Measurements from ENCODE around the gene FAF2.
A peak's percentile ranks its signal among the peaks of the same experiment; 100 is the strongest.
"Not testable (repeated sequence)": the region's sequence is repeated elsewhere in the genome, so short reads cannot be mapped to it uniquely, and the experiment has no call there.

FAF2 gene

GRCh38 chr5:176418251-176418650 lies 29.9 kb upstream of the FAF2 start:
- DNase-seq, result no peak

- no peak for DNase-seq
Observed at GRCh38 chr5:176420086-176420485, 28.1 kb upstream of the FAF2 start.

DNA sequence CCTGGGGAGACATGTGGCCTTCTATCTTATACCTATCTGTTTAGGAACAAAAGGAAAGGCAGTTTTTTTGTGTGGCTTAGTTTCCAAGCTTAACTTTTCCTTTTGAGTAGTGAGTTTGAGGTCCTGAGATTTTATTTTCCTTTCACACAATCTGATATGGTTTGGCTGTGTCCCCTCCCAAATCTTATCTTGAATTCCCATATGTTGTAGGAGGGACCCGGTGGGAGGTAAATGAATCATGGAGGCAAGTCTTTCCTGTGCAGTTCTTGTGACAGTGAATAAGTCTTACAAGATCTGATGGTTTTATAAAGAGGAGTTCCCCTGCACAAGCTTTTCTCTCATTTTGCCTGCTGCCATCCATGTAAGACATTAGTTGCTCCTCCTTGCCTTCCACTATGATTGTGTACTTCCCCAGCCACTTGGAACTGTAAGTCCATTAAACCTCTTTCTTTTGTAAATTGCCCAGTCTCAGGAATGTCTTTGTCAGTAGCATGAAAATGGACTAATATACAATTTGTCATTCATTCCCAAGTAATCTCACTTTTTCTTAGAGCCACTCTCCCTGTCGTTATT lies 27.1 kb upstream of the FAF2 start:
- no peak for DNase-seq

DNA sequence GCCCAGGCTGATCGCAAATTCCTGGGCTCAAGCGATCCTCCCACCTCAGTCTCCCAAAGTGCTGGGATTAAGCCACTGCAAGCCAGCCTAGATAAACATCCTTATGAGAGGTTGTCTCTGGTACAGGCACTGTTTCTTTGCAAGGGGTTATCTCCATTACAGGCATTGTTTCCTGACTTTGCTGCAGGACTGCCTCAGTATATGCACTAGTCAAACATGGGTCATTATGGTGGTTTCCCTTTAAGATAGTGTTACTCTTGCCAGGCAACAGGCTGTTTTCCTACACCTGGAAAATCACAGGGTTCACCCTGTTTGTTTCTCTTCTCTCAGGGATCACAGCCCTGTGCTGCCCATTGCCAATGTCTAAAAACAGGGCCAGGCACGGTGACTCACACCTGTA lies 24.0 kb upstream of the FAF2 start:
- DNase-seq, result no peak

- DNase-seq, result no peak
Observed at GRCh38 chr5:176425138-176425537, 23.0 kb upstream of the FAF2 start.

GRCh38 chr5:176425791-176426190 lies 22.4 kb upstream of the FAF2 start:
- no peak for DNase-seq

DNA sequence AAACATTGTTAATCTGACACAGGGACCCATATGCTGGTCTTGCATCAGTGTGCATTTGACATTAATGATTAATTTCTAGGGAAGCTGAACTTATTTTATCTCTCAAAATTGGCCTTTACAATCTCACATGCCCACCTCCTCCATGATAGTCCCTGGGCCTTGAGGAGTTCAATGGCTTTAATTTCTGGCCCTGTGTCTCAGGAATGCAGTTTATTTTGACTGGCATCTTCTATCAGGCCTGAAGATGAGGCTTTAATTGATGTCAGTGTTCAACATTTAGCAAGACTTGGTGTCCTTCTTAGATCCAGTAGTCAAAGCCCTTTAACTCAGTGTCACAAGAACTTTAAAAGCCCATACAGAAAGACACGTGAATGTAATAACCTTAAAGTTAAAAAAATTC lies 21.3 kb upstream of the FAF2 start:
- no peak for DNase-seq

GRCh38 chr5:176427971-176428370 lies 20.2 kb upstream of the FAF2 start:
- DNase-seq, result no peak

DNA sequence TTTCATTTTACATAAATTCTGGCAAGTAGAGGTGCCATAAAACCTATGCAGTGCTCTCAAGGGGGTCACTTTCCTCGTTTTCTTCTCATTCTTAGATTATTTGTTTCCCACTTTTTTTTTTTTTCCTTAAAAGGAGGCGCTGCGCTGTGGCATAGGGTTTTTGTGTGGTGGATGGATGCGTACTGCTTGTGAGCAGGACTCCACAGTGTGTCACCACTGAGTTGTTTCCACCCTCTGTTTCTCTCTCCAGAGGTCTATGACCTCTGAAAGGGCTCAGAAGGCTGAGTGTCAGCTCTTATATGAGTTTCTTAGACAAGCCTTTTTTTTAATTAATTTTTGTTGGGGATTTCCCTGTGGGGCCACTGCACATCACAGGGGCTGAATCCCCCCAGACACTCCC lies 18.2 kb upstream of the FAF2 start:
- DNase-seq, result no peak

- DNase-seq, result no peak
Observed at GRCh38 chr5:176432707-176433106, 15.5 kb upstream of the FAF2 start.

DNA sequence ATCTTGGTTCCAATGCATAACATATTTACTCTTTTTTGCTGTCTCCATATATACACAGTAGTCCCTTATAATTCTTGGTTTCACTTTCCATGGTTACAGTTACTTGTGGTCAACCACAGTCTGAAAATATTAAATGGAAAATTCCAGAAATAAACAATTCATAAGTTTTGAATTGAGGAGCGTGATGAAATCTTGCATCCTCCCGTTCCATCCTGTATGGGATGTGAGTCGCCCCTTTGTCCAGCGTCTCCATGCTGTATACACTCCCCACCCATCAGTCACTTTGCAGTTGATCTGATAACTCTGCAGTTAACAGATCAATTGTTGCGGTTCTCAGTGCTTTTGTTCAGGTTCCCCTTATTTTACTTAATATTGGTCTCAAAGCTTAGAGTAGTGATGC lies 11.5 kb upstream of the FAF2 start:
- no peak for DNase-seq

GRCh38 chr5:176438959-176439757 lies 9.0 kb upstream of the FAF2 start:
- DNase-seq, result no peak

GRCh38 chr5:176440927-176441706 lies 7.1 kb upstream of the FAF2 start:
- no peak for DNase-seq

GRCh38 chr5:176441921-176442323 lies 6.3 kb upstream of the FAF2 start:
- no peak for DNase-seq

GRCh38 chr5:176442911-176443310 lies 5.3 kb upstream of the FAF2 start:
- DNase-seq, result not testable (repeated sequence)

DNA sequence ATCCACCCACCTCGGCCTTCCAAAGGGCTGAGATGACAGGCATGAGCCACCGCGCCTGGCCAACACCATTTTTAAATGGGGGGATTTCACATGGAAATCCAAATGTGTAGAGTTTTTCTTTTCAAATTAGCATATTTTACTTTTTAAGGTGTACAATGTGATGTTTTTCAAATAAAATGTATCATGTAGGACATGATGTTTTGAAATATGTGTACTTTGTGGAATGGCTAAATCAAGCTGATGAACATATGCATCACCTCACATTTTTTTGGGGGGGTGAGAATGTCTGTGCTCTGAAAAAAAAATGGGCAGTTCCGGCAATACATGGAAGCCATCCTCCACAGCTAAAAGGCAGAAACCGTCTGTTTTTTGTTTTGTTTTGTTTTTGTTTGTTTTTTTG lies 3.4 kb upstream of the FAF2 start:
- DNase-seq, result no peak

DNA sequence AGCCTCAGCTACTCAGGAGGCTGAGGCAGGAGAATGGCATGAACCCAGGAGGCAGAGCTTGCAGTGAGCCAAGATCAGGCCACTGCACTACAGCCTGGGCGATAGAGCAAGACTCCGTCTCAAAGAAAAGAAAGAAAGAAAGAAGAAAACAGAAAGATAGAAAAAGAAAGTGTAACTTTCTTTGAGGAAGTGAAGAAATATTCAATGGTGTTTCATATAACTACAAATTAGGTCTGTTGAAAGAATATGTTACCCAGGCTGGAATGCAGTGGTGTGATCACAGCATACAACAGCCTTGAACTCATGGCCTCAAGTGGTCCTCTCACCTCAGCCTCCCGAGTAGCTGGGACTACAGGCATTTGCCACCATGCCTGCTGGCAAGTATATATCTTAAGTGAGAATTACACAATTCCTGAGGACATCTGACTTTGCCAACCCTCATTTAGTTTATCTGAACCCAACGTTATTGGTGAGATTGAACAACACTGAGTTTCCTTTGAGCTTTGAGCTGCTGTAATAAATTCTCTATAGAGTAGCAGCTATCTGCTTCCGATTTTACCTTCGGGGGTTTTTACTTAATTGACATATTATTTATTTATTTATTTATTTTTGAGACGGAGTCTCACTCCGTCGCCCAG lies 2.0 kb upstream of the FAF2 start:
- no peak for DNase-seq

DNA sequence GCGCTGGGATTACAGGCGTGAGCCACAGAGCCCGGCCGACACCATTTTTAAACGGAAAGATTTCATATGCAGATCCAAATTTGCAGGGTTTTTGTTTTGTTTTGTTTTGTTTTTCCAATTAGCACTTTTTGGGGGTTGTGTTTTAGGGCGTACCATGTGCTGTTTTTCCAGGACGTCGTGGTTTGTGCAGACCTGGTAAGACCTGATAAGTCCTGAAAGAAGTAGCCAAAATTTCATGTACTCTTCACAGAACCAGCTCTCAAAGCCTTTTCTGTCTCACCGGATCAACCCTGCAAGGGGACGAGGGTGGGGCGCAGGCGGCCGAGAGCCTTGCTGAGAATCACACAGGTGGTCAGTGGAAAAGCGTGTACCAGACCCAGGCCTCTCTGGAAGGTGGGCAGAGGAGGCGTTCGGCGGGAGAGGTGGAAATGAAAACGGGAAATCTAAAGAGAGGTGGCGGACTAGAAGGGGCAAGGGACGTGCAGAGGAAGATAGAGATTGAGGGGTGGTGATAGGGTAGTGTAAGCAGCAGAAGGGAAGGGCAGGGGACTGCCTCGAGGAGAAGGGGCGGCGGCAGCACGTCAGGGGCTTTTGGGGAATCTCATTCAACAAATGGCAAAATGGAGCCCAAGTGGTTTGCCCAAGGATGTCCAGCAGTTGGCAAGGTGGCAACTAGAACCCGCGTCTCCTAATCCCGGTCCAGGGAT lies 1.1 kb upstream of the FAF2 start:
- DNase-seq, result peak; percentile 15 to 32

DNA sequence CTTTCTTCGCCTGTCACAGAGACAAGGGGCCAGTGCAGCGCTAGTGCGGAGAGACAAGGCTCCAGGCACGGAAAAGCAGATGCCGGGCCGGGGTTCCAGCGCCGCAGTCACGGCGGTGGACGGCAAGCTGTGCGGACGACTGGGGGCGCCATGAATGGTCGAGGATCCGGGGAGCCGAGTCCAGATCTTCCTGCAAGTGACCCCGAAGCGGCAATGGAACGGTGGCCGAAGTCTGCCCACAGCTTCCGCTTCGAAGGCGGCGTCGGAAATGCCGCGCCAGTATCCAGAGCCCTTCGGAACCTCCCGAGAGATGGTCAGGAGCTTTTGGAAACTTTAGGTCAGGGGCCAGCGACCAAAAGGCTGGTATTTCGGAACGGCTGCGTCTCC lies 601 bp upstream of the FAF2 start:
- DNase-seq, result no peak

- DNase-seq, result no peak
Observed at GRCh38 chr5:176450077-176450476, 1.9 kb downstream of the FAF2 start.

GRCh38 chr5:176454724-176455394 lies 6.7 kb downstream of the FAF2 start:
- no peak for DNase-seq

GRCh38 chr5:176458904-176459561 lies 10.8 kb downstream of the FAF2 start:
- DNase-seq, result no peak

Data from CD4-positive, alpha-beta T cell treated with Interleukin-4 for 1 hour (primary cell).